ENCODE data around the gene HSPE1. TPM values are rescaled to one million over a fixed set of nuclear protein-coding genes. Genes with fewer than 3 reads are reported as not detected.

Gene HSPE1
- total RNA-seq, 1 donor from 2014 or later, result 60.5 TPM

DNA sequence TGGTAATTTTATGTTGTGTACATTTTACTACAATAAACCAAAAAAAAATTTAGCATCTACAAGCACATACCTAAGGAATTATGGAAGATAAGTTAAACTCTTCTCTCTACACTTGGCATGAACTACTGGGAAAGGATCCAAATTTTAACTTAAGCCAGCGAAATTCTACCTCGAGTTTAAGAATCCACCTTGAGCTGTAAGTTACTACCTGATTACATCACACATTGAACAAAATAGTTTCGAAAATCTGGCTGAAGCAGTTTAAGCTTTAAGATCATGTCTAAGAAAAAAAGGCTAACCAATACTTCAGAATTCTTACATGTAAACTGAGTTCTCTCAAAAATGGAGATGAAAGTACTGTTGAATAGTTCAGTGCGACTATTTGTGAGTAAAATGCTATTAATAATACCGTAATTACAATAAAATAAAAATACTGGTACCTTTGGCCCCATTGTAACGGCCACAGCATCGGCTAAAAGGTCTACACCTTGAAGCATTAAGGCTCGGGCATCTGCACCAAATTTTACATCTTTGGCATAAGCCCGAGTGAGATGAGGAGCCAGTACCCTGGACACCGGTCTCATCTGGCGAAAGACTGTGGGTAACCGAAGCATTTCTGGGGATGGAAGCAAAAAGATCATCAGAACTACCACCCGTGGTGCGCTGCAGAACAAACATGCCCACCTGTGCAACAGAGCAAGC, 1.8 kb upstream of the HSPE1 start:
- peak overlapping the region; percentile 95 for H3K27ac Mint-ChIP-seq (ENCODE audit: unreplicated experiment)
- no peaks in the 10 kb centered on the region for H3K9me3 Mint-ChIP-seq (ENCODE audit: unreplicated experiment)
- H3K4me1 Mint-ChIP-seq (ENCODE audit: unreplicated experiment), result peaks cover 49% of the 10 kb centered on the region
- peak overlapping the region; percentile 91 for H3K4me3 Mint-ChIP-seq (ENCODE audit: unreplicated experiment)
- no peaks in the 10 kb centered on the region for H3K27me3 Mint-ChIP-seq (ENCODE audit: unreplicated experiment)
- H3K36me3 Mint-ChIP-seq (ENCODE audit: unreplicated experiment), result peaks cover 46% of the 10 kb centered on the region
- no peak for DNase-seq (ENCODE audit: extremely low spot score, unreplicated experiment)
- no peak for TF ChIP-seq CTCF (IDR thresholded peaks at IDR 0.05)

GRCh38 chr2:197498937-197499593, 1.1 kb upstream of the HSPE1 start:
- Mint-ChIP-seq H3K36me3 (ENCODE audit: unreplicated experiment) (peaks cover 49% of the 10 kb centered on the region), H3K9me3 (ENCODE audit: unreplicated experiment) (no peaks in the 10 kb centered on the region), H3K27me3 (ENCODE audit: unreplicated experiment) (no peaks in the 10 kb centered on the region), H3K4me3 (ENCODE audit: unreplicated experiment) (peak overlapping the region; percentile 91), H3K4me1 (ENCODE audit: unreplicated experiment) (peaks cover 49% of the 10 kb centered on the region), H3K27ac (ENCODE audit: unreplicated experiment) (peak overlapping the region; percentile 95)
- no peak for DNase-seq (ENCODE audit: extremely low spot score, unreplicated experiment)
- no peak for TF ChIP-seq CTCF (IDR thresholded peaks at IDR 0.05)

DNA sequence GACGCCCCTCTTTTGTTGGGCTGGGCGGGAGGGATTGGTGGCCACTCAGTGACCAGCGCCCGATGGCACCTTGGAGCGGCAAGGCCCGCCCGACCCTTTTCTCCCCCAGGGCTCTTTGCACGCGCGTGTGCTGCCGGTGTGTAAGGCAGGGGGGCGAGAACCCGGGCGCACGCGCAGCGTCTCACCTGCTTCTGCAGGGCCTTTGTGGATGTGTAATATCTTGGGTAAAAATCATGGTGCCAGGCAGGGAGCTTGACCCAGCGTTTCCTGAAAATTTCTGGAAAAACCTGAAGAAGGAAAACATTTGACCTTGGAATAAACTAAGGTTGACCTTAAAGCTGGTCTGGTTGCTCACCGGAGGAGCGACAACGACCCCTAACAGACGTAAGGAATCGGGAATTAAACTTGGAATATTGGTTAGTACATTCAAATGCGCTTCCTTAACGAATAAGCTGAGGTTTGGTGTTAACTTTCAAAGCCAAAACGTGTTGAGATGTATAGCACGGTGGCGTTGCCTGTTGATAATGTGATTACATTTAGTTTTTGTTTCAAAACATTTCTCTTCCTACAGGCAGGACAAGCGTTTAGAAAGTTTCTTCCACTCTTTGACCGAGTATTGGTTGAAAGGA, 438 bp downstream of the HSPE1 start:
- peak overlapping the region; percentile 95 for H3K27ac Mint-ChIP-seq (ENCODE audit: unreplicated experiment)
- H3K36me3 Mint-ChIP-seq (ENCODE audit: unreplicated experiment), result peaks cover 44% of the 10 kb centered on the region
- DNase-seq (ENCODE audit: extremely low spot score, unreplicated experiment), result no peak
- H3K4me1 Mint-ChIP-seq (ENCODE audit: unreplicated experiment), result peaks cover 49% of the 10 kb centered on the region
- H3K27me3 Mint-ChIP-seq (ENCODE audit: unreplicated experiment), result no peaks in the 10 kb centered on the region
- no peaks in the 10 kb centered on the region for H3K9me3 Mint-ChIP-seq (ENCODE audit: unreplicated experiment)
- TF ChIP-seq CTCF (IDR thresholded peaks at IDR 0.05), result no peak
- H3K4me3 Mint-ChIP-seq (ENCODE audit: unreplicated experiment), result peak overlapping the region; percentile 91

DNA sequence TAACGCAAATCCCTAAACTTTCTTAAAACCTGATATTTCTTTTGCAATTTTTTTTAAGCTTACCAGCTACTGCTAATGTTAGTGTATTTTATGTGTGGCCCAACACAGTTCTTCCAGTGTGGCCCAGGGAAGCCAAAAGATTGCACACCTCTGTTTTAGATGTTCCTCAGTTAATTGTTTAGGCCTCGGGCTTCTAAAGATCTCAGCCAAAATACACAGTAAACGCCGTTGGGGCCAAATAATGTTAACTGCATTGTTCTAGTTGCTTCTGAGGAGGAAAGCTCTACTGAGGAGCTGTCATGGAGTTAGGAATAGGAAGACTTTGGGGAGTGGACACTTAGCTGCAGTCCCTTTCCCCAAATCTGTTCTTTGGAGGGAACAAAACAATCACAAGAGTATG, 2.0 kb downstream of the HSPE1 start:
- Mint-ChIP-seq H3K27ac (ENCODE audit: unreplicated experiment) (peak overlapping the region; percentile 53), H3K9me3 (ENCODE audit: unreplicated experiment) (no peaks in the 10 kb centered on the region), H3K27me3 (ENCODE audit: unreplicated experiment) (no peaks in the 10 kb centered on the region), H3K4me1 (ENCODE audit: unreplicated experiment) (peaks cover 36% of the 10 kb centered on the region), H3K36me3 (ENCODE audit: unreplicated experiment) (peaks cover 30% of the 10 kb centered on the region), H3K4me3 (ENCODE audit: unreplicated experiment) (peak overlapping the region; percentile 46)
- no peak for DNase-seq (ENCODE audit: extremely low spot score, unreplicated experiment)
- no peak for TF ChIP-seq CTCF (IDR thresholded peaks at IDR 0.05)

GRCh38 chr2:197502685-197503084, 2.5 kb downstream of the HSPE1 start:
- Mint-ChIP-seq H3K36me3 (ENCODE audit: unreplicated experiment) (peaks cover 26% of the 10 kb centered on the region), H3K9me3 (ENCODE audit: unreplicated experiment) (no peaks in the 10 kb centered on the region), H3K4me1 (ENCODE audit: unreplicated experiment) (peaks cover 31% of the 10 kb centered on the region), H3K27me3 (ENCODE audit: unreplicated experiment) (no peaks in the 10 kb centered on the region), H3K27ac (ENCODE audit: unreplicated experiment) (peak overlapping the region; percentile 53), H3K4me3 (ENCODE audit: unreplicated experiment) (no peak overlapping the region)
- no peak for DNase-seq (ENCODE audit: extremely low spot score, unreplicated experiment)
- no peak for TF ChIP-seq CTCF (IDR thresholded peaks at IDR 0.05)

All from osteocyte (in vitro differentiated cells).